NCI-H1436 treated with DMSO at 0.1 percent for 48 hours (cell line): Measurements from ENCODE around the gene HSPB7.
"Not testable (repeated sequence)": the region's sequence is repeated elsewhere in the genome, so short reads cannot be mapped to it uniquely, and the experiment has no call there.

Experiments used
- DNase-seq: peaks from one replicate; lab custom pipeline; 2025; lab: John Stamatoyannopoulos, UW

HSPB7 gene

GRCh38 chr1:16050328-16050727 is 32.5 kb upstream of the HSPB7 start:
- DNase-seq = no peak

GRCh38 chr1:16048573-16049189 is 30.8 kb upstream of the HSPB7 start:
- DNase-seq = no peak

- no peak for DNase-seq
Measured at GRCh38 chr1:16047791-16048475, 30.1 kb upstream of the HSPB7 start.

GRCh38 chr1:16046842-16047241 is 29.0 kb upstream of the HSPB7 start:
- DNase-seq = no peak

GRCh38 chr1:16043950-16044349 is 26.1 kb upstream of the HSPB7 start:
- no peak for DNase-seq

- DNase-seq = no peak
Measured at GRCh38 chr1:16043521-16043920, 25.7 kb upstream of the HSPB7 start, which contains the start of gene CLCNKB. CLCNKB (plus strand) TSS chr1:16043782; CDS start chr1:16044493, 711 bp downstream.

- DNase-seq = not testable (repeated sequence)
Measured at GRCh38 chr1:16042654-16043053, 24.8 kb upstream of the HSPB7 start.

GRCh38 chr1:16042096-16042495 is 24.3 kb upstream of the HSPB7 start:
- DNase-seq = no peak

- no peak for DNase-seq
Measured at GRCh38 chr1:16041200-16041599, 23.4 kb upstream of the HSPB7 start.

- DNase-seq = not testable (repeated sequence)
Measured at GRCh38 chr1:16039871-16040270, 22.0 kb upstream of the HSPB7 start.

- DNase-seq = no peak
Measured at GRCh38 chr1:16038620-16038912, 20.7 kb upstream of the HSPB7 start.

- not testable (repeated sequence) for DNase-seq
Measured at GRCh38 chr1:16036461-16036860, 18.6 kb upstream of the HSPB7 start.

GRCh38 chr1:16033103-16033632 is 15.3 kb upstream of the HSPB7 start:
- DNase-seq = not testable (repeated sequence)

GRCh38 chr1:16032388-16033102 is 14.7 kb upstream of the HSPB7 start:
- no peak for DNase-seq

GRCh38 chr1:16031551-16031950 is 13.7 kb upstream of the HSPB7 start:
- DNase-seq = no peak

- DNase-seq = no peak
Measured at GRCh38 chr1:16029288-16029687, 11.4 kb upstream of the HSPB7 start.

GRCh38 chr1:16029003-16029268 is 11.1 kb upstream of the HSPB7 start:
- not testable (repeated sequence) for DNase-seq

- DNase-seq = no peak
Measured at GRCh38 chr1:16028237-16029002, 10.6 kb upstream of the HSPB7 start.

- no peak for DNase-seq
Measured at GRCh38 chr1:16026723-16027484, 9.1 kb upstream of the HSPB7 start.

GRCh38 chr1:16026302-16026701 is 8.5 kb upstream of the HSPB7 start:
- not testable (repeated sequence) for DNase-seq

- DNase-seq = no peak
Measured at GRCh38 chr1:16023050-16023653, 5.3 kb upstream of the HSPB7 start.
